OCI-LY1 (cell line): Measurements from ENCODE around the gene VAV3.

Experiments
- H2AFZ ChIP-seq: fragments of 200-600 bp; sonication (generic), shearing (Covaris generic); 2 replicates; pipeline ENCODE4 v1.6.0; 2014; ENCODE audit warnings: antibody characterized with exemption, mild to moderate bottlenecking, low read length
- H3F3A ChIP-seq: fragments of 200-600 bp; sonication (generic), shearing (Covaris generic); 2 replicates; pipeline ENCODE4 v1.6.0; 2014; ENCODE audit warnings: mild to moderate bottlenecking, antibody characterized with exemption, low read length, moderate library complexity; ENCODE audit not compliant: insufficient read depth
- H3K27ac ChIP-seq: fragments of 200-600 bp; sonication (generic); 2 replicates; pipeline ENCODE4 v1.5.1; 2014; ENCODE audit warnings: low read length, mixed run types, mild to moderate bottlenecking, low read depth; ENCODE audit not compliant: poor library complexity, severe bottlenecking
- H3K27me3 ChIP-seq: fragments of 200-600 bp; sonication (generic); 2 replicates; pipeline ENCODE4 v1.6.0; 2014; ENCODE audit warnings: antibody characterized with exemption, mild to moderate bottlenecking, low read length, moderate library complexity; ENCODE audit not compliant: insufficient read depth
- H3K36me3 ChIP-seq: fragments of 200-600 bp; sonication (generic); 2 replicates; pipeline ENCODE4 v1.6.1; 2014; ENCODE audit warnings: mild to moderate bottlenecking, antibody characterized with exemption, low read length, moderate library complexity, mixed read lengths; ENCODE audit not compliant: insufficient read depth
- H3K4me1 ChIP-seq: fragments of 200-600 bp; sonication (generic); 2 replicates; pipeline ENCODE4 v1.5.1; 2014; ENCODE audit warnings: mild to moderate bottlenecking, low read length, moderate library complexity; ENCODE audit not compliant: insufficient read depth, severe bottlenecking
- H3K4me2 ChIP-seq: fragments of 200-600 bp; sonication (generic), shearing (Covaris generic); 2 replicates; pipeline ENCODE4 v1.6.1; 2014; ENCODE audit warnings: low read length
- H3K4me3 ChIP-seq: fragments of 200-600 bp; sonication (generic); 2 replicates; pipeline ENCODE4 v1.5.1; 2014; ENCODE audit warnings: low read length, low read depth, mild to moderate bottlenecking, mixed read lengths; ENCODE audit not compliant: poor library complexity, severe bottlenecking
- H3K79me2 ChIP-seq: fragments of 200-600 bp; shearing (Covaris generic); 2 replicates; pipeline ENCODE4 v1.6.1; 2016; ENCODE audit warnings: mixed run types, low read length, mixed read lengths; ENCODE audit not compliant: insufficient read depth
- H3K9ac ChIP-seq: fragments of 200-600 bp; sonication (generic), shearing (Covaris generic); 2 replicates; pipeline ENCODE4 v1.6.1; 2014; ENCODE audit warnings: mild to moderate bottlenecking, low read length, mixed read lengths
- H3K9me2 ChIP-seq: fragments of 200-600 bp; sonication (generic), shearing (Covaris generic); 2 replicates; pipeline ENCODE4 v1.6.1; 2014; ENCODE audit warnings: low read depth, mild to moderate bottlenecking, low read length, mixed read lengths
- H3K9me3 ChIP-seq: fragments of 200-600 bp; shearing (Covaris generic); 2 replicates; pipeline ENCODE4 v1.6.1; 2014; ENCODE audit warnings: low read length, mixed read lengths
- H4K20me1 ChIP-seq: fragments of 200-600 bp; sonication (generic), shearing (Covaris generic); 2 replicates; pipeline ENCODE4 v1.6.0; 2016; ENCODE audit warnings: mild to moderate bottlenecking, low read length; ENCODE audit not compliant: insufficient read depth
- EZH2 ChIP-seq: fragments of 200-600 bp; sonication (generic), shearing (Covaris generic); IDR thresholded peaks from 2 replicates; pipeline ENCODE4 v1.8.0; 2017; ENCODE audit warnings: borderline replicate concordance, mixed run types, mild to moderate bottlenecking, antibody characterized with exemption, low read length, moderate library complexity, mixed read lengths
- TF ChIP-seq, protein P1 (sequence below): fragments of 200-600 bp; sonication (generic), shearing (Covaris generic); IDR thresholded peaks from 2 replicates; pipeline ENCODE4 v1.5.1; 2017; ENCODE audit warnings: mild to moderate bottlenecking, antibody characterized with exemption, low read length, moderate library complexity, mixed read lengths

Gene VAV3

DNA sequence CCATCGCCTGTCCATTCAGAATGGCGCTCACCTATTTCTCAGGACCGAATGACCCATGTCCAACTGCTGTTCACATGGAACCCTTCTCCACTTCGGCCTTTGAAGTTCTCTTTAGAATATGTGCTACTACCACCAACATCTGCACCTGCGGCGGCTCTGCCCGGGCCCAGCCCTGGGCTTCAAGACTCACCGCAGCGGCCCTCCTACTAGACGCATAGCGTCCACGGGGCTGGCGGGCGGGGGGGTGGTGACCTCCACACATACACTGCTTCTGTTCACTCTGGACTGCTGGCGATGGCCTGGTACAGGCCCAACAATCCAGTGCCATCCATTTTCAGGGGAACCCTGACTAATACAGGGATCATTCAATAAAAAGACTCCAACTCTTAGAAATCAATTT, 394.2 kb downstream of the VAV3 start:
- Histone ChIP-seq H2AFZ (no peak overlapping the region), H3K9me3 (no peaks in the 10 kb centered on the region), H3K9me2 (no peaks in the 10 kb centered on the region), H3K36me3 (no peaks in the 10 kb centered on the region), H3K27me3 (no peaks in the 10 kb centered on the region), H3K79me2 (no peaks in the 10 kb centered on the region), H3K27ac (no peak overlapping the region), H3K4me1 (no peaks in the 10 kb centered on the region), H3F3A (no peaks in the 10 kb centered on the region), H3K4me2 (no peak overlapping the region), H4K20me1 (no peaks in the 10 kb centered on the region), H3K4me3 (no peak overlapping the region), H3K9ac (no peak overlapping the region)
- TF ChIP-seq, protein P1, sequence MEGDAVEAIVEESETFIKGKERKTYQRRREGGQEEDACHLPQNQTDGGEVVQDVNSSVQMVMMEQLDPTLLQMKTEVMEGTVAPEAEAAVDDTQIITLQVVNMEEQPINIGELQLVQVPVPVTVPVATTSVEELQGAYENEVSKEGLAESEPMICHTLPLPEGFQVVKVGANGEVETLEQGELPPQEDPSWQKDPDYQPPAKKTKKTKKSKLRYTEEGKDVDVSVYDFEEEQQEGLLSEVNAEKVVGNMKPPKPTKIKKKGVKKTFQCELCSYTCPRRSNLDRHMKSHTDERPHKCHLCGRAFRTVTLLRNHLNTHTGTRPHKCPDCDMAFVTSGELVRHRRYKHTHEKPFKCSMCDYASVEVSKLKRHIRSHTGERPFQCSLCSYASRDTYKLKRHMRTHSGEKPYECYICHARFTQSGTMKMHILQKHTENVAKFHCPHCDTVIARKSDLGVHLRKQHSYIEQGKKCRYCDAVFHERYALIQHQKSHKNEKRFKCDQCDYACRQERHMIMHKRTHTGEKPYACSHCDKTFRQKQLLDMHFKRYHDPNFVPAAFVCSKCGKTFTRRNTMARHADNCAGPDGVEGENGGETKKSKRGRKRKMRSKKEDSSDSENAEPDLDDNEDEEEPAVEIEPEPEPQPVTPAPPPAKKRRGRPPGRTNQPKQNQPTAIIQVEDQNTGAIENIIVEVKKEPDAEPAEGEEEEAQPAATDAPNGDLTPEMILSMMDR: no peak
- no peak for TF ChIP-seq EZH2

DNA sequence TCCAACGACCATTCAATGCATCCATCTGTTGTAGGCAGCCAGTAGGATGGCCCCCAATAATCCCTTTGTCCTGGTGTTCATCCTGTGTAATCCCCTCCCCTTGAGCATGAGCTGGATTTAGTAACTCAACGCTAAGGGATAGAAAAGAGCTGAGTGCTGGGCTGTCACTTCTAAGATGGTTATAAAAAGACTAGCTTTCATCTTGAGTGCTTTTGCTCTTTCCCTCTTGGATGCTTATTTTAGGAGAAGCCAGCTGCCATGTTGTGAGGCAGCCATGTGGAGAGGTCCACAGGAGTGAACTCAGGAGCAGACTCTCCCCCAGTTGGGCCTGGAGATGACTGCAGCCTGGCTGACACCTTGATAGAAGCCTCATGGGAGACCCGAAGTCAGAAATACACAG, 401.5 kb downstream of the VAV3 start:
- no peaks in the 10 kb centered on the region for H3K9me3 ChIP-seq
- no peak overlapping the region for H2AFZ ChIP-seq
- H4K20me1 ChIP-seq: no peaks in the 10 kb centered on the region
- TF ChIP-seq, protein P1: no peak
- no peak for TF ChIP-seq EZH2
- no peak overlapping the region for H3K27ac ChIP-seq
- no peaks in the 10 kb centered on the region for H3F3A ChIP-seq
- H3K9ac ChIP-seq: no peak overlapping the region
- no peak overlapping the region for H3K4me3 ChIP-seq
- no peaks in the 10 kb centered on the region for H3K9me2 ChIP-seq
- H3K4me2 ChIP-seq: no peak overlapping the region
- no peaks in the 10 kb centered on the region for H3K4me1 ChIP-seq
- no peaks in the 10 kb centered on the region for H3K79me2 ChIP-seq
- H3K36me3 ChIP-seq: no peaks in the 10 kb centered on the region
- H3K27me3 ChIP-seq: no peaks in the 10 kb centered on the region

DNA sequence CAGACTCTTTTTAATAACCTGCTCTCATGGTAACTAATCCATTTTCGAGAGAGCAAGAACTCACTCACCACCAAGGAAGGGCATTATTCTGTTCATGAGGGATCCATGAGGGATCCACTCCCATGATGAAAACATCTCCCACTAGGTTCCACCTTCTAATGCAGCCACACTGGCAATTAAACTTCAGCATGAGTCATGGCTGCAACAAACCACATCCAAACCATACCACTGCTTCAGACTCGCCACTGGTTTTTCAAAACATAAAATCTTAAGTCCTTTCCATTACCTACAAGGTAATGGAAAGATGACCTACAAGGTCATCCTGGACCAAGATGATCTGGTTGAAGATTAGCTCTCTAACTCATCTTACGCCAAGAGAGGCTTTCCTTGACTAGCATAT, 405.1 kb downstream of the VAV3 start:
- Histone ChIP-seq H3K79me2 (no peaks in the 10 kb centered on the region), H3K9me3 (no peaks in the 10 kb centered on the region), H4K20me1 (no peaks in the 10 kb centered on the region), H3K4me2 (no peak overlapping the region), H3K9ac (no peak overlapping the region), H2AFZ (no peak overlapping the region), H3K9me2 (no peaks in the 10 kb centered on the region), H3K27ac (no peak overlapping the region), H3K27me3 (no peaks in the 10 kb centered on the region), H3K36me3 (no peaks in the 10 kb centered on the region), H3K4me3 (no peak overlapping the region), H3F3A (no peaks in the 10 kb centered on the region), H3K4me1 (no peaks in the 10 kb centered on the region)
- TF ChIP-seq EZH2: no peak
- TF ChIP-seq, protein P1: no peak
